Measurements from ENCODE around the gene INPP5K. TPM values are rescaled to one million over a fixed set of nuclear protein-coding genes. Genes with fewer than 3 reads are reported as not detected.
A peak's percentile ranks its signal among the peaks of the same experiment; 100 is the strongest.
"Not testable (repeated sequence)": the region's sequence is repeated elsewhere in the genome, so short reads cannot be mapped to it uniquely, and the experiment has no call there.

INPP5K gene
- 14.2 TPM for polyA plus RNA-seq (2013, experiment 1 of 2)
- polyA plus RNA-seq (2013, experiment 2 of 2), result 15.9 TPM

- WGBS, result under 1% methylated on average over 91 of the region's 91 CpGs
- peaks cover 21% of the 10 kb centered on the region; the same call in 1 of the 2 replicates for H3K36me3 ChIP-seq (ENCODE audit: insufficient read depth, low read length)
- H3K9me3 ChIP-seq (ENCODE audit: insufficient read depth, low read depth, low read length), result no peaks in the 10 kb centered on the region
- peak within 1 kb of the TSS; percentile 96 for H3K4me3 ChIP-seq (ENCODE audit: low read length)
- peak within 1 kb of the TSS; percentile 85 for H3K27ac ChIP-seq (ENCODE audit: low read depth, low read length)
- no peaks in the 10 kb centered on the region for H3K27me3 ChIP-seq (ENCODE audit: insufficient read depth, low read length)
- H3K4me1 ChIP-seq (ENCODE audit: insufficient read depth, low read length), result peaks cover 7% of the 10 kb centered on the region; the same call in 1 of the 2 replicates
- H3K9ac ChIP-seq (ENCODE audit: low read depth, low read length), result peak within 1 kb of the TSS; percentile 95
Observed at GRCh38 chr17:1516388-1517161, at the start of gene INPP5K. Gene INPP5K, minus strand, starts transcription at chr17:1516612. Its CDS starts 113 bp downstream, at chr17:1516499.

GRCh38 chr17:1565877-1566276 lies 49.5 kb upstream of the INPP5K start:
- H3K27me3 ChIP-seq (ENCODE audit: insufficient read depth, low read length), result no peaks in the 10 kb centered on the region
- WGBS, result 93% methylated on average over 6 of the region's 6 CpGs
- H3K4me3 ChIP-seq (ENCODE audit: low read length), result no peak overlapping the region
- H3K27ac ChIP-seq (ENCODE audit: low read depth, low read length), result no peak overlapping the region
- no peak overlapping the region for H3K9ac ChIP-seq (ENCODE audit: low read depth, low read length)
- peaks cover 7% of the 10 kb centered on the region for H3K4me1 ChIP-seq (ENCODE audit: insufficient read depth, low read length)
- H3K9me3 ChIP-seq (ENCODE audit: insufficient read depth, low read depth, low read length), result no peaks in the 10 kb centered on the region
- H3K36me3 ChIP-seq (ENCODE audit: insufficient read depth, low read length), result no peaks in the 10 kb centered on the region

GRCh38 chr17:1563786-1564613 lies 47.6 kb upstream of the INPP5K start:
- Histone ChIP-seq H3K4me1 (ENCODE audit: insufficient read depth, low read length) (peaks cover 14% of the 10 kb centered on the region; the same call in 1 of the 2 replicates), H3K4me3 (ENCODE audit: low read length) (no peak overlapping the region)

DNA sequence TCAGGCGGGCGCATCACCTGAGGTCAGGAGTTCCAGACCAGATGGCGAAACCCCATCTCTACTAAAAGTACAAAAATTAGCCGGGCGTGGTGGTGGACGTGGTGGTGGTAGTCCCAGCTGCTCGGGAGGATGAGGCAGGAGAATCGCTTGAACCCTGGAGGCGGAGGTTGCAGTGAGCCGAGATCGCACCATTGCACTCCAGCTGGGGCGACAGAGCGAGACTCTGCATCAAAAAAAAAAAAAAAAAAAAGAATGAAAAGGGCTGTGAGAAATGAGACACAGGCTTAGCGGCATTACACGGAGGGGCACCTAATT lies 47.0 kb upstream of the INPP5K start:
- H3K9ac ChIP-seq (ENCODE audit: low read depth, low read length); H3K9me3 ChIP-seq (ENCODE audit: insufficient read depth, low read depth, low read length); H3K27ac ChIP-seq (ENCODE audit: low read depth, low read length); H3K27me3 ChIP-seq (ENCODE audit: insufficient read depth, low read length); H3K4me3 ChIP-seq (ENCODE audit: low read length); H3K36me3 ChIP-seq (ENCODE audit: insufficient read depth, low read length): not testable (repeated sequence)
- 92% methylated on average over 15 of the region's 15 CpGs for WGBS
- peaks cover 16% of the 10 kb centered on the region; the same call in 1 of the 2 replicates for H3K4me1 ChIP-seq (ENCODE audit: insufficient read depth, low read length)

More at GRCh38 chr17:1563786-1564613, 47.6 kb upstream of the INPP5K start:
- Histone ChIP-seq H3K27me3 (ENCODE audit: insufficient read depth, low read length) (no peaks in the 10 kb centered on the region), H3K9me3 (ENCODE audit: insufficient read depth, low read depth, low read length) (no peaks in the 10 kb centered on the region), H3K9ac (ENCODE audit: low read depth, low read length) (no peak overlapping the region), H3K27ac (ENCODE audit: low read depth, low read length) (no peak overlapping the region), H3K36me3 (ENCODE audit: insufficient read depth, low read length) (no peaks in the 10 kb centered on the region; the same call in 1 of the 2 replicates)
- WGBS, result 82% methylated on average over 19 of the region's 19 CpGs

- H3K4me1 ChIP-seq (ENCODE audit: insufficient read depth, low read length), result peaks cover 16% of the 10 kb centered on the region; the same call in 1 of the 2 replicates
- peak overlapping the region; percentile 63 for H3K4me3 ChIP-seq (ENCODE audit: low read length)
- no peaks in the 10 kb centered on the region for H3K27me3 ChIP-seq (ENCODE audit: insufficient read depth, low read length)
- H3K27ac ChIP-seq (ENCODE audit: low read depth, low read length), result peak overlapping the region; percentile 41; the same call in 1 of the 2 replicates
- H3K36me3 ChIP-seq (ENCODE audit: insufficient read depth, low read length), result peaks cover 5% of the 10 kb centered on the region; the same call in 1 of the 2 replicates
- H3K9ac ChIP-seq (ENCODE audit: low read depth, low read length), result peak overlapping the region; percentile 79
- under 1% methylated on average over 62 of the region's 62 CpGs for WGBS
- H3K9me3 ChIP-seq (ENCODE audit: insufficient read depth, low read depth, low read length), result no peaks in the 10 kb centered on the region
Observed at GRCh38 chr17:1562176-1562643, 45.8 kb upstream of the INPP5K start.

DNA sequence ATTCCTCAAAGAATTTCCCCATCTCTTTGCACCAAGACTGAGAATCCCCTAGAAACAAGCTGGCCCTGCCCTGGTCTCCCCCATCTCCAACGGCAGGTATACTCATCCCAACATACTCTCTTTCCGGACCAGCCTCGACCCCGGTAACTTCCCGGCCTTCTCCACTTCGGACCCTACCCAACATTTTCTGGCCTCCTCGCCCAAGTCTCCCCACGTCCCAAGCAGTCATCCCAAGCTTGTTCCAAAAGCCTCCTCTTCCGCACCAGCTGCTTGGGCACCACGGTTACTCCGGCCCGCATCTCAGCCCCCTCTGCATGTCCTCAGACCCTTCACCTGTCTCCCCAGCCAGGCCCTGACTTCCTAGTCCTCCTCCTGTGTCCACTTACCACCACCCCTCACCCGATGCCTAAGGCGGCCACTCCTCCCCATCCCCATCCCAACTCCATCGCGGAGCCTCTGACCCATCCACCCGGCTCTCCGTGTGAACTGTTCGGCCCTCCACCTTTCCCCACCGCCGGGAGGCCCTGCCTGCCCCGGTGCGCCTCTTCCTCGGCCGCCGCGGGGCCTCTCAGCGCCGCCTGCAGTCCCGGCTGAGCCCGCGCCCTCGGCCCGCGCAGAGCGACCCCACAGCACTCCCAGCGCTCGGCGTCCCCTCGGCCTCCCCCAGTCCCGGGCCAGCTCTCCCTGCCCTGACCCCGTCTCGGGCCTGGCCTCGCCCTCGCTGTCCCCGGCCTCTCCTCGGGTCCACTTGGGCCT lies 45.2 kb upstream of the INPP5K start:
- H3K4me1 ChIP-seq (ENCODE audit: insufficient read depth, low read length), result peaks cover 16% of the 10 kb centered on the region; the same call in 1 of the 2 replicates
- 7% methylated on average over 47 of the region's 47 CpGs for WGBS
- H3K36me3 ChIP-seq (ENCODE audit: insufficient read depth, low read length), result peaks cover 7% of the 10 kb centered on the region; the same call in 1 of the 2 replicates
- peak overlapping the region; percentile 63 for H3K4me3 ChIP-seq (ENCODE audit: low read length)
- peak overlapping the region; percentile 67 for H3K9ac ChIP-seq (ENCODE audit: low read depth, low read length)
- no peaks in the 10 kb centered on the region for H3K27me3 ChIP-seq (ENCODE audit: insufficient read depth, low read length)
- peak overlapping the region; percentile 41; the same call in 1 of the 2 replicates for H3K27ac ChIP-seq (ENCODE audit: low read depth, low read length)
- no peaks in the 10 kb centered on the region for H3K9me3 ChIP-seq (ENCODE audit: insufficient read depth, low read depth, low read length)

GRCh38 chr17:1560858-1561355 lies 44.5 kb upstream of the INPP5K start:
- H3K9ac ChIP-seq (ENCODE audit: low read depth, low read length), result no peak overlapping the region
- H3K4me1 ChIP-seq (ENCODE audit: insufficient read depth, low read length), result peaks cover 16% of the 10 kb centered on the region; the same call in 1 of the 2 replicates
- 78% methylated on average over 7 of the region's 7 CpGs for WGBS
- no peaks in the 10 kb centered on the region for H3K27me3 ChIP-seq (ENCODE audit: insufficient read depth, low read length)
- H3K9me3 ChIP-seq (ENCODE audit: insufficient read depth, low read depth, low read length), result no peaks in the 10 kb centered on the region
- no peak overlapping the region for H3K27ac ChIP-seq (ENCODE audit: low read depth, low read length)
- peaks cover 9% of the 10 kb centered on the region; the same call in 1 of the 2 replicates for H3K36me3 ChIP-seq (ENCODE audit: insufficient read depth, low read length)
- H3K4me3 ChIP-seq (ENCODE audit: low read length), result peak overlapping the region; percentile 63

DNA sequence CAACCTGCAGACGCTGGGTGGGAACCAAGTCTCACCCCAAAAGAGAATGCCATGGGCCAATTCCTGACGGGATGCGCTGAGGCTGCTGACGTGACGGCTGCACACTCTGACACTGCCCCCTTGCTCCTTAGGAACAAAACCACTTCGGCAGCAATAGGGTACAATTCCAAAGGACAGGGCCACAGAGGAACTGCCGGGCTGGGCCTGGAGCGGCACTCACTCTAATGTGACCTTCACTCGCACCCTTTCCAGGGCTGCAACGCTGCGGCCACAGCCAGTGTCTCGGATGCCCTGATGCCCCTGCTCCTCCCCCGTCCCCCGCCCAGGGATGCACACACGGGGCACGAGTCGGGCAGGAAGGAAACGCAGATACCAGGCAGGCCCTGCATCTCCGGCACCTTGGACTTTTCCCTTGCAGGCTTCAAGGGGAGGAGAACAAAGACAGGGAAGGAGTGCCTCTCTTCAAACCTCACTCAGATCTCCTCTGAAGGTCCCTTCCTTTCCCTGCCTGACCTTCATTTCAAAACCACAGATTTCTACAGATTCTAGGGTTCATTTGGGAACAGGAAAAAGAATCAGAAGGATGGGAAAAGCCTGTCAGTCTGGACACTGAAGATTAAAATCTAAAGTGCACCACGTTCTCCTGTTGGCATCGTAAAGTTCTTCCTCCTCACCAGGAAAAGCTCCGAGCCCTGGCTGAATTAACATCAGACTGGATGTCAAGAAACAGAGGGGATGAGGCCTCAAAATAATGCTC lies 43.9 kb upstream of the INPP5K start:
- Histone ChIP-seq H3K9ac (ENCODE audit: low read depth, low read length) (no peak overlapping the region), H3K4me3 (ENCODE audit: low read length) (0 out of 2 replicates have a peak overlapping the region, but pooled peaks have one; percentile 63), H3K27ac (ENCODE audit: low read depth, low read length) (no peak overlapping the region), H3K36me3 (ENCODE audit: insufficient read depth, low read length) (peaks cover 11% of the 10 kb centered on the region; the same call in 1 of the 2 replicates), H3K27me3 (ENCODE audit: insufficient read depth, low read length) (no peaks in the 10 kb centered on the region), H3K4me1 (ENCODE audit: insufficient read depth, low read length) (peaks cover 16% of the 10 kb centered on the region; the same call in 1 of the 2 replicates), H3K9me3 (ENCODE audit: insufficient read depth, low read depth, low read length) (no peaks in the 10 kb centered on the region)
- WGBS, result 87% methylated on average over 22 of the region's 22 CpGs

DNA sequence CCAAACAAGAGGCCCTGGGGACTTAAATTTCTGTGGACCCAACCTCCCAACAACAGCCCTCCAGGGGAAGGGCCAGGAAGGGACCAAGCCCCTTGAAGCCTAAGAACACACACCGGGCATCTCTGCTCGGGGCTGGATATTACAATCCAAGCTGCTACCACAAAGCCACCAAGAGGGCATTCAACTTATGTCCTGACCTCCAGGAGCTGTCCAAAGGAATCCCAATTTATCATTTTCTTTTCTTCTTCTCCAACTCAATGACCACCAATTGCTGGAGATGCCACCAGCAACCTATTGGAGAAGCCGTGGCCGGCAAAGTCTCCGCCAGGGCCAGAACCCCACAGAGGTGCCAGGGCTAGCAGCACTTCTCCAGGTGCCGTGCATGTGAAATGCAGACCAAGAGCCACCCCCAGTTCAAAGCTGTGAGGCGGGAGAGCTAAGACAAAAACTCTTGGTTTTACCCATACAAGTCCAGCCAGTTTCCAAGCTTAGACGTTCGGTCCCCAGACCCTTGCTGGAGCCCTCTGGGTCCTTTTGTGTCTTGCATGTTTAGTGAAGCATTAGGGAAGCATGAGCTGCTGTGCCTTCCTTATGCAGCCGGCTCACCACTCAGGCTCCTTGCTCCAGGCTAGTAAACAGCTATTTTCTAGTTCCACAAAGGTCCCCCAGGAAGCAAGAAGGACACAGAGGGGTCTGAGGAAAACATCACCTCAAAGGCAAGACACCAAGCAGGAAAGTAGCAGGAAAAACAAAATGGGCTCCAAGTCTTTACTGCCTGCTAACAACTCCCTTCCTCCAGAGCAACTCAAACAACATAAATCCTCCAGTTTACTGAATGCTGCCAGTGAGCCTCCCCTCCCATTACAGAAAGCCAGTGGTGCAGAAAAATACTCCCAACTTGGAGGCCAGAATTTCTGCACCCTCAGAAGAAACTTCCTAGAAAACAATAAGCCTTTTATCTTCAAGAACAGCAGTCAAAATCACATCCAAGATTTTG lies 42.9 kb upstream of the INPP5K start:
- Histone ChIP-seq H3K4me1 (ENCODE audit: insufficient read depth, low read length) (peaks cover 16% of the 10 kb centered on the region; the same call in 1 of the 2 replicates), H3K4me3 (ENCODE audit: low read length) (no peak overlapping the region; the same call in 1 of the 2 replicates)
- 81% methylated on average over 10 of the region's 10 CpGs for WGBS

More for the DNA sequence above, 42.9 kb upstream of the INPP5K start:
- H3K27ac ChIP-seq (ENCODE audit: low read depth, low read length), result no peak overlapping the region
- H3K27me3 ChIP-seq (ENCODE audit: insufficient read depth, low read length), result no peaks in the 10 kb centered on the region
- H3K36me3 ChIP-seq (ENCODE audit: insufficient read depth, low read length), result peaks cover 11% of the 10 kb centered on the region; the same call in 1 of the 2 replicates
- no peak overlapping the region for H3K9ac ChIP-seq (ENCODE audit: low read depth, low read length)
- H3K9me3 ChIP-seq (ENCODE audit: insufficient read depth, low read depth, low read length), result no peaks in the 10 kb centered on the region

Data from HUES64 (cell line).